ENCODE results near the gene PRKD1. TPM values are rescaled to one million over a fixed set of nuclear protein-coding genes. Genes with fewer than 3 reads are reported as not detected.

The PRKD1 gene
- total RNA-seq, 3 donors from 2014 or later: 0.93 to 10.2 (median 3.1) TPM

DNA sequence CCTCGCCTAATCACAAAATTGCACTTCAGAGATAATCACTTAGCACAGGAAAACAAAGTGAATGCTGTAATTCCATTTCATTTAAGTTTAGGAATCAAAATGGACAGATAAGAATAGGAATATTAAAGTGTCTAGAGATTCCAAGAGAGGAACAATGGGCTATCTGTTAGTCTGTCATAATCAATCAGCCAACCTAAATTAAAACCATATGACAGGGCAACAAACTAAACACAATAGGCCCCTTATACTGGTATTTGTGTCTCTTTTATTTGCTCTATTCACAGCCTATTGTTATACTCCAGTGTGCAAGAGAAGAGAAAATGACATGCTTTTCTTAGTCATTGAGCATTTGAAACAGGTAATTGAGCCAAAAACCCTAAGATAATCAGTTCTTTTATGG, 259.4 kb downstream of the PRKD1 start:
- no peak for ATAC-seq
- TF ChIP-seq, protein P1, sequence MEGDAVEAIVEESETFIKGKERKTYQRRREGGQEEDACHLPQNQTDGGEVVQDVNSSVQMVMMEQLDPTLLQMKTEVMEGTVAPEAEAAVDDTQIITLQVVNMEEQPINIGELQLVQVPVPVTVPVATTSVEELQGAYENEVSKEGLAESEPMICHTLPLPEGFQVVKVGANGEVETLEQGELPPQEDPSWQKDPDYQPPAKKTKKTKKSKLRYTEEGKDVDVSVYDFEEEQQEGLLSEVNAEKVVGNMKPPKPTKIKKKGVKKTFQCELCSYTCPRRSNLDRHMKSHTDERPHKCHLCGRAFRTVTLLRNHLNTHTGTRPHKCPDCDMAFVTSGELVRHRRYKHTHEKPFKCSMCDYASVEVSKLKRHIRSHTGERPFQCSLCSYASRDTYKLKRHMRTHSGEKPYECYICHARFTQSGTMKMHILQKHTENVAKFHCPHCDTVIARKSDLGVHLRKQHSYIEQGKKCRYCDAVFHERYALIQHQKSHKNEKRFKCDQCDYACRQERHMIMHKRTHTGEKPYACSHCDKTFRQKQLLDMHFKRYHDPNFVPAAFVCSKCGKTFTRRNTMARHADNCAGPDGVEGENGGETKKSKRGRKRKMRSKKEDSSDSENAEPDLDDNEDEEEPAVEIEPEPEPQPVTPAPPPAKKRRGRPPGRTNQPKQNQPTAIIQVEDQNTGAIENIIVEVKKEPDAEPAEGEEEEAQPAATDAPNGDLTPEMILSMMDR (IDR thresholded peaks at IDR 0.05): no peak
- H3K9me3 ChIP-seq: no peaks in the 10 kb centered on the region
- H3K4me3 ChIP-seq: no peak overlapping the region
- intact Hi-C loops (cut with DNase I, micrococcal nuclease): no loop called here
- no peaks in the 10 kb centered on the region for H3K4me1 ChIP-seq (ENCODE audit: low read depth)
- no peaks in the 10 kb centered on the region for H3K36me3 ChIP-seq (ENCODE audit: low read depth)
- DNase-seq: no peak

DNA sequence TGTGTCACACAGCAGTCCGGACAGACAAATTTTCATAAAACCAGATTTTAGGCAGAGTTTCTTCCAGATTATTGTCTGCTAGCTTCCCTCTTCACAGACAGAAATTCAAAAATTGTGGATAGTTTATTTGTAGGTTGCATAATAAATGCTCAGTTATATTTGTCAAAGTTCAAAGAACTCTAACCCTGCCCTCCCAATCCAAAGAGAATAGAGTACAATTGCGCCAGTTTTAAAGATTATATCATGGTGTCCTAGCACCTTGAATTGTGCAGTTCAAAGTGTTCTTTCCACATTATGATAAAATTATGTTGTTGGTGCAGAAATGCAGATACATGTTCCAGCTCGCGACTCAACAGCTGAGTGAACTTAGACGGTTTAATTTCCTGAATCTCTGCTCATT, 263.1 kb downstream of the PRKD1 start:
- Histone ChIP-seq H3K4me3 (no peak overlapping the region), H3K4me1 (ENCODE audit: low read depth) (no peaks in the 10 kb centered on the region), H3K9me3 (no peaks in the 10 kb centered on the region), H3K36me3 (ENCODE audit: low read depth) (no peaks in the 10 kb centered on the region)
- DNase-seq (no peak), ATAC-seq (no peak)
- TF ChIP-seq, protein P1 (IDR thresholded peaks at IDR 0.05): no peak
- intact Hi-C loops (cut with DNase I, micrococcal nuclease): no loop called here

DNA sequence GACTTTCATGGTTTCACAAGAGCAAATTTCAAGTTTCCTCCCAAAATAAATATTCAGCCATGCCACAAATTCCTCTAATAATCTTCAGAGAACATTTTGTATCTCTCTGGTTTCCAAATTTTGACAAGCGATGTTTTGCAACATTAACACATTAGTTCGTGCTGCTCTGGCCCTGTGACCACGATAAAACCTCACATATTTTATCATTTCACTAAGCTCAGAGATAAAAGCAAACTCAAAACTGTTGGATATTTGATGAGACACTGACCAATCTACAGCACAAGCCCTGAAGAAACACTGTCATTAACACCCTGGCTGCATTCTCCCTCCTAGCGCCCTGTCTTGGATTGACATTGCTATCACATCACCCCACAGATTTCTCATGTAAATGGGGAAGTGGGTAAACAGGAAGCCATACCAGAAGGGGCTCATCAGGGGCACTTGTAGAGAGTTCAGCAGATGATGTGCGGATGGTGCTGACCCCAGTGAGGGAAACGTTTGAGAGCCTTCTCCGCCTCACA, 264.3 kb downstream of the PRKD1 start:
- no peak for ATAC-seq
- Histone ChIP-seq H3K4me3 (no peak overlapping the region), H3K4me1 (ENCODE audit: low read depth) (no peaks in the 10 kb centered on the region), H3K36me3 (ENCODE audit: low read depth) (no peaks in the 10 kb centered on the region), H3K9me3 (no peaks in the 10 kb centered on the region)
- TF ChIP-seq, protein P1 (IDR thresholded peaks at IDR 0.05): no peak
- DNase-seq: no peak
- intact Hi-C loops (cut with DNase I, micrococcal nuclease): no loop called here

DNA sequence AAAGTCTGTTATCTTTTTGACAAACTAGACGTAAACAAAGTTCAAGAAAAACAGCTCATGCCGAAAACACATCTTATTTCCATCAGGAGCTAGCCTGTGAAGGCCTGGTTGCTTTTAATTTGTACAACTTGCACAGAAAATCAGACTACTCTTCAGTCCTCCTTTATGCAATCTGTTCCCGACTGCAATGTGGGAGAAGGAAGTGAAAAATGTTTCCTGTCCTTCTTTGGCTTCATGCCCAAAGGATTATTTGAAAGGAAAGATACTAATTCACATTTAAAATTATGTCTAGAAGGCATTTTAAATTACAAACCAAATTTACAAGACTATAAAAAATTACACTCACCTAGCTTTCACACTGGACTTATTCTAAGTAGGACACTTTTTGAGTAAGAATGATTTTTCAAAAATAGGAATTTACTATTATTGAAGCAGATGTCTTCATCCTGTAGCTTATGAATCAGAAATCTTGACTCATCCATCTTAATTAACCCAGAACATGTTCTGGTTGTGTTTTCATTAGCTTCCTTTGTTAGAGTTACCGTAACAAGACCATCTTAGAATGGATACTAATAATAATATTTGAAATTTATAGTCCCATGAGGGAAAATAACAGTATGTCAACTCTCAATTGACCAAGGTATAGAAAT, 272.6 kb downstream of the PRKD1 start:
- ATAC-seq (no peak), DNase-seq (no peak)
- intact Hi-C loops (cut with DNase I, micrococcal nuclease): no loop called here
- Histone ChIP-seq H3K4me1 (ENCODE audit: low read depth) (no peaks in the 10 kb centered on the region), H3K36me3 (ENCODE audit: low read depth) (no peaks in the 10 kb centered on the region), H3K9me3 (peaks cover under 1% of the 10 kb centered on the region), H3K4me3 (no peak overlapping the region)
- TF ChIP-seq, protein P1 (IDR thresholded peaks at IDR 0.05): no peak

DNA sequence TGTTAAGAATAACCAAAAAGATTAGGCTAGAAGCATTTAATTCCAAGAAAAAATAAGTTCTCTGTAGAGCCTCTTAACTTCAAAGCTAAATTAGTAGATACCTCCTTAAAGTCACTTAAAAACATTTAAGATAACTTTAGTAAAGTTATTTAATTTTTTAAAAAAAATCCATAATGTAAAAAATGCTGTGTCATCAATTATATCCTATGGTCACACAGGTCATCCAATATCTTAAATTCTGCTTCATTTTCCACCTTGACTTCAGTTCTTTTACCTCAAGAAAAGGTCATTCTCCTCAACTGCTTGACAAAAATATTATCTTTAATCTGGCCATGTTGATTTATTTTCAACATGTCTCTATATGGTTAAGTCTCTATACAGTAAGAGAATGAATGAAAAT, 274.3 kb downstream of the PRKD1 start:
- no peaks in the 10 kb centered on the region for H3K4me1 ChIP-seq (ENCODE audit: low read depth)
- no peak overlapping the region for H3K4me3 ChIP-seq
- no peak for DNase-seq
- no peak for ATAC-seq
- intact Hi-C loops (cut with DNase I, micrococcal nuclease): no loop called here
- H3K9me3 ChIP-seq: peaks cover 14% of the 10 kb centered on the region
- H3K36me3 ChIP-seq (ENCODE audit: low read depth): no peaks in the 10 kb centered on the region
- TF ChIP-seq, protein P1 (IDR thresholded peaks at IDR 0.05): no peak
